ENCODE measurements around the gene THEM4.

DNA sequence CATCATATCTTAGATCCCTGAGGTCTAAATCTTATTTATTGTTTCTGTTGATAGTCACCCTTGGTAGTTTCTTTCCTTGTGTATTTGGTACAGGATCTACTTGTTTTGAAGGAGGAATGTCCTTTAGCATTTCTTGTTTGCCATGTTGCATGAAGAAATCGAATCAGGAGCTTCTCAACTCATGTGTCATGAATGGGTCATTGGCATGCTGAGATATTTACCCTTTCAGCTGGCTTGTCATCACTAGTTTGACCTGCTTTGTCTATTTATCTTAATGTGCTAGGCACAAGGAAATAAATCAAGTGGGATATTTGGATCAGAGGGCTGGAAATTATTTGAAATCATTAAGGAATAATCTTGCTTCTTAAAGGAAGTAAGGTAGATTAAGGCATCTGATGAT lies 23.8 kb downstream of the THEM4 start:
- TF ChIP-seq CTCF (IDR thresholded peaks at IDR 0.05) (no peak), POLR2A (IDR thresholded peaks at IDR 0.05) (no peak)

Data from body of pancreas (tissue), 4 donors.